DND-41 (cell line): ENCODE measurements around the gene ZSCAN23.

Experiments used
- EZH2 ChIP-seq: IDR thresholded peaks from 3 replicates; pipeline ENCODE4 v1.6.1; 2012; ENCODE audit warnings: borderline replicate concordance, low read depth, mild to moderate bottlenecking, moderate library complexity, low read length, inconsistent platforms; ENCODE audit not compliant: severe bottlenecking
- TF ChIP-seq, protein P1 (sequence below): IDR thresholded peaks from 2 replicates; pipeline ENCODE4 v1.5.1; 2012; ENCODE audit warnings: borderline replicate concordance, low read length, moderate library complexity, mild to moderate bottlenecking; ENCODE audit not compliant: poor library complexity, severe bottlenecking; ENCODE audit errors: extremely low read depth

DNA sequence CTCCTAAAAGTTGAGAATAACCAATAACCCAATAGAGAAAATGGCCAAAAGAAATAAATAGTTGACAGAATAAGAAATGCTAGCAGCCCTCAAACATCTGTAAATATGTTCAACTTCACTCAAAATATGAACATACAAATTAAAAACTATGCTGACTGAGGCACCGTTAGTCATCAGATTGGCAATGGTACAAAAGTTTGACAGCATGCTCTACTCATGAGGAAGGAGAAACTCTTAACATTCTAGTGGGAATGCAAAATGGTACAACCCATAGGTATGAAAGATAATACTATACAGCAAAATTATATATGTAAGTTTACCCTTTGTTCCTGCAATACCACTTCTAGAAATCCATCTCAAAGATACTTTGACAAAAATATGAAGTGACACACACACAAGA is 42.1 kb downstream of the ZSCAN23 start:
- TF ChIP-seq, protein P1, sequence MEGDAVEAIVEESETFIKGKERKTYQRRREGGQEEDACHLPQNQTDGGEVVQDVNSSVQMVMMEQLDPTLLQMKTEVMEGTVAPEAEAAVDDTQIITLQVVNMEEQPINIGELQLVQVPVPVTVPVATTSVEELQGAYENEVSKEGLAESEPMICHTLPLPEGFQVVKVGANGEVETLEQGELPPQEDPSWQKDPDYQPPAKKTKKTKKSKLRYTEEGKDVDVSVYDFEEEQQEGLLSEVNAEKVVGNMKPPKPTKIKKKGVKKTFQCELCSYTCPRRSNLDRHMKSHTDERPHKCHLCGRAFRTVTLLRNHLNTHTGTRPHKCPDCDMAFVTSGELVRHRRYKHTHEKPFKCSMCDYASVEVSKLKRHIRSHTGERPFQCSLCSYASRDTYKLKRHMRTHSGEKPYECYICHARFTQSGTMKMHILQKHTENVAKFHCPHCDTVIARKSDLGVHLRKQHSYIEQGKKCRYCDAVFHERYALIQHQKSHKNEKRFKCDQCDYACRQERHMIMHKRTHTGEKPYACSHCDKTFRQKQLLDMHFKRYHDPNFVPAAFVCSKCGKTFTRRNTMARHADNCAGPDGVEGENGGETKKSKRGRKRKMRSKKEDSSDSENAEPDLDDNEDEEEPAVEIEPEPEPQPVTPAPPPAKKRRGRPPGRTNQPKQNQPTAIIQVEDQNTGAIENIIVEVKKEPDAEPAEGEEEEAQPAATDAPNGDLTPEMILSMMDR = no peak
- no peak for TF ChIP-seq EZH2
